Measurements from ENCODE around the gene POLD4. TPM values are rescaled to one million over a fixed set of nuclear protein-coding genes. Genes with fewer than 3 reads are reported as not detected.

Gene POLD4
- total and polyA plus RNA-seq, 2 of the 13 experiments (the other 11 are each of a cell fraction or from before 2014, with no cell fraction given), result 10.5 to 27.4 TPM

- no peak for ATAC-seq
- H3K4me2 ChIP-seq (ENCODE audit: low read depth, low read length), result no peak overlapping the region
- H3K4me1 ChIP-seq (ENCODE audit: insufficient read depth, low read length), result peaks cover 32% of the 10 kb centered on the region
- in situ Hi-C loops (cut with HindIII; ENCODE audit: extremely low pct_ligation_motif_present, low pct_unique_long_range_greater_than_20kb) (loop anchor here (5.0 kb wide), 1 partner anchor 35 kb away; the partner anchor contains the start of gene POLD4), intact Hi-C loops (cut with micrococcal nuclease; ENCODE audit: unreplicated experiment) (loop anchor here (10.0 kb wide), 1 partner anchor 143 kb away; no protein-coding TSS in a partner anchor)
- no peak overlapping the region for H3K9ac ChIP-seq (ENCODE audit: insufficient read depth, low read depth, low read length)
- POLR2A ChIA-PET, result interaction anchor here (2.2 kb wide), 1 partner anchor 14 kb away, joined by 8 read pairs; the partner anchor contains the start of gene PPP1CA
- CTCF ChIA-PET (ENCODE audit: low intra/inter-chr PET ratio, low total read pairs), result no interaction called here
- peaks cover 8% of the 10 kb centered on the region for H3K79me2 ChIP-seq (ENCODE audit: insufficient read depth, low read length)
- H3K9me3 ChIP-seq (ENCODE audit: low read length), result no peaks in the 10 kb centered on the region
- FAIRE-seq, result no peak
- H4K20me1 ChIP-seq (ENCODE audit: insufficient read depth, low read length), result no peaks in the 10 kb centered on the region
- BruUV-seq (replicated peaks), result no TSS peak
- peaks cover 1 to 20% of the 10 kb centered on the region in 2 experiments; a peak in 3 of 5 replicates for H3K27me3 ChIP-seq (ENCODE audit: control insufficient read depth in 1 of 2, insufficient read depth in 2 of 2, low read length in 2 of 2)
- 57% methylated on average over 5 of the region's 6 CpGs for WGBS (ENCODE audit: low lambda C conversion rate)
- no peak overlapping the region for H3K4me3 ChIP-seq (replicated peaks in 1 of 3; ENCODE audit: insufficient read depth in 1 of 3, low read depth in 2 of 3, low read length in 3 of 3)
- no peaks in the 10 kb centered on the region for H3K36me3 ChIP-seq (replicated peaks in 1 of 2; ENCODE audit: control insufficient read depth in 1 of 2, insufficient read depth in 2 of 2, low read length in 2 of 2)
- no peak overlapping the region for H2AFZ ChIP-seq (ENCODE audit: low read length)
- no peak for DNase-seq (ENCODE audit: low spot score)
- TF ChIP-seq ZNF230 (CRISPR knock-in tag; IDR thresholded peaks at IDR 0.05) (no peak), AKNA (CRISPR knock-in tag; IDR thresholded peaks at IDR 0.05; ENCODE audit: borderline replicate concordance) (no peak), RXRB (CRISPR knock-in tag; IDR thresholded peaks at IDR 0.05; ENCODE audit: borderline replicate concordance) (no peak), KDM5B (CRISPR knock-in tag; IDR thresholded peaks at IDR 0.05; ENCODE audit: borderline replicate concordance) (no peak), RXRA (CRISPR knock-in tag; IDR thresholded peaks at IDR 0.05) (no peak), EED (CRISPR knock-in tag; IDR thresholded peaks at IDR 0.05) (no peak), E2F2 (CRISPR knock-in tag; IDR thresholded peaks at IDR 0.05; ENCODE audit: borderline replicate concordance) (no peak), TOPORS (CRISPR knock-in tag; IDR thresholded peaks at IDR 0.05) (no peak), SNAPC2 (CRISPR knock-in tag; IDR thresholded peaks at IDR 0.05) (no peak), ZNF530 (CRISPR knock-in tag; IDR thresholded peaks at IDR 0.05; ENCODE audit: low read depth) (no peak), BRCA1 (CRISPR knock-in tag; IDR thresholded peaks at IDR 0.05) (no peak), SAFB2 (CRISPR knock-in tag; IDR thresholded peaks at IDR 0.05; ENCODE audit: borderline replicate concordance, low read depth) (no peak), THAP7 (CRISPR knock-in tag; IDR thresholded peaks at IDR 0.05) (no peak), ZBTB8A (CRISPR knock-in tag; IDR thresholded peaks at IDR 0.05; ENCODE audit: borderline replicate concordance, low read depth) (no peak), MLX (CRISPR knock-in tag; IDR thresholded peaks at IDR 0.05) (no peak)
- H3K27ac ChIP-seq (ENCODE audit: extremely low read length, insufficient read depth, low read length), result no peak overlapping the region
Measured at GRCh38 chr11:67387518-67387917, 34.2 kb upstream of the POLD4 start.
